Upper lobe of right lung (tissue), 1 donor: ENCODE results near the gene CANT1. TPM values are rescaled to one million over a fixed set of nuclear protein-coding genes. Genes with fewer than 3 reads are reported as not detected.
A peak's percentile ranks its signal among the peaks of the same experiment; 100 is the strongest.

Source experiments
- ATAC-seq: fragments of 200-7000 bp; cut with Tn5 transposase; one replicate; pipeline ENCODE4 v1.9.1; 2020; ENCODE audit warnings: mild to moderate bottlenecking, moderate library complexity
- DNase-seq: peaks from one replicate; pipeline ENCODE4 v3.0.0-alpha.2; 2020
- H3K27ac ChIP-seq: fragments of 200-600 bp; one replicate; pipeline ENCODE4 v1.8.0; 2022
- H3K27me3 ChIP-seq: fragments of 200-600 bp; one replicate; pipeline ENCODE4 v1.8.0; 2022; ENCODE audit warnings: mild to moderate bottlenecking
- H3K36me3 ChIP-seq: fragments of 200-600 bp; one replicate; pipeline ENCODE4 v1.8.0; 2022
- H3K4me1 ChIP-seq: fragments of 200-600 bp; one replicate; pipeline ENCODE4 v1.8.0; 2022
- H3K4me3 ChIP-seq: fragments of 200-600 bp; one replicate; pipeline ENCODE4 v1.8.0; 2022; ENCODE audit warnings: mild to moderate bottlenecking
- H3K9me3 ChIP-seq: fragments of 200-600 bp; one replicate; pipeline ENCODE4 v1.8.0; 2022
- CTCF ChIP-seq: fragments of 200-600 bp; IDR thresholded peaks from one replicate; pipeline ENCODE4 v1.8.0; 2022; ENCODE audit warnings: antibody characterized with exemption
- intact Hi-C: fragments of 100-400 bp; cut with DNase I; formaldehyde crosslinking; loops from one replicate; pipeline ENCODE4 v1.11.0; 2022
- total RNA-seq: library from RNA; stranded (reverse); fragmentation: NEBNext Ultra II Directional; extraction: Animal tissue kit (Norgen Biotek cat#: 25700); gene quantifications from one replicate; pipeline ENCODE4 v1.2.1, GENCODE V29; 2021
- donor health status: DM: no; HTN: yes; CAD: no; lungs with severe emphysema.

Gene CANT1
- total RNA-seq, 1 donor from 2014 or later, result 59.6 TPM

GRCh38 chr17:79045001-79045729 is 35.6 kb upstream of the CANT1 start:
- peak; percentile 63 for DNase-seq
- no peak overlapping the region for H3K4me3 ChIP-seq
- H3K4me1 ChIP-seq, result no peaks in the 10 kb centered on the region
- TF ChIP-seq CTCF, result no peak
- H3K36me3 ChIP-seq, result peaks cover 4% of the 10 kb centered on the region
- no peak overlapping the region for H3K27ac ChIP-seq
- intact Hi-C loops, result loop anchor here (5.0 kb wide), 1 partner anchor 37 kb away; no protein-coding TSS in a partner anchor
- no peaks in the 10 kb centered on the region for H3K27me3 ChIP-seq
- no peaks in the 10 kb centered on the region for H3K9me3 ChIP-seq
- no peak for ATAC-seq

GRCh38 chr17:79044462-79044861 is 34.9 kb upstream of the CANT1 start:
- Histone ChIP-seq H3K27me3 (no peaks in the 10 kb centered on the region), H3K9me3 (no peaks in the 10 kb centered on the region), H3K36me3 (peaks cover 4% of the 10 kb centered on the region), H3K27ac (no peak overlapping the region), H3K4me3 (no peak overlapping the region), H3K4me1 (no peaks in the 10 kb centered on the region)
- TF ChIP-seq CTCF, result no peak
- peak; percentile 31 for DNase-seq
- intact Hi-C loops, result no loop called here
- no peak for ATAC-seq

- no peak for TF ChIP-seq CTCF
- H3K9me3 ChIP-seq, result no peaks in the 10 kb centered on the region
- H3K4me3 ChIP-seq, result no peak overlapping the region
- DNase-seq, result peak; percentile 61
- no peaks in the 10 kb centered on the region for H3K27me3 ChIP-seq
- H3K36me3 ChIP-seq, result peaks cover 4% of the 10 kb centered on the region
- H3K27ac ChIP-seq, result no peak overlapping the region
- H3K4me1 ChIP-seq, result no peaks in the 10 kb centered on the region
- intact Hi-C loops, result no loop called here
- no peak for ATAC-seq
Measured at GRCh38 chr17:79043931-79044320, 34.4 kb upstream of the CANT1 start.

GRCh38 chr17:79043191-79043930 is 33.8 kb upstream of the CANT1 start:
- no peak for ATAC-seq
- peak; percentile 39 for DNase-seq
- intact Hi-C loops, result no loop called here

More at GRCh38 chr17:79043191-79043930, 33.8 kb upstream of the CANT1 start:
- no peaks in the 10 kb centered on the region for H3K27me3 ChIP-seq
- peaks cover 4% of the 10 kb centered on the region for H3K36me3 ChIP-seq
- no peaks in the 10 kb centered on the region for H3K9me3 ChIP-seq
- no peaks in the 10 kb centered on the region for H3K4me1 ChIP-seq
- H3K27ac ChIP-seq, result no peak overlapping the region
- no peak for TF ChIP-seq CTCF
- H3K4me3 ChIP-seq, result no peak overlapping the region
